ENCODE results near the gene ADAMTSL2.

The ADAMTSL2 gene

GRCh38 chr9:133612051-133612450 is 77.5 kb downstream of the ADAMTSL2 start:
- H3K27ac ChIP-seq (ENCODE audit: low read depth, low read length), result no peak overlapping the region
- no peaks in the 10 kb centered on the region for H3K36me3 ChIP-seq (ENCODE audit: control insufficient read depth, low read length)
- no peak overlapping the region for H3K4me2 ChIP-seq (ENCODE audit: low read length)
- no peaks in the 10 kb centered on the region for H3K9me3 ChIP-seq (ENCODE audit: control insufficient read depth, insufficient read depth, low read length)
- no peaks in the 10 kb centered on the region for H3K4me1 ChIP-seq (ENCODE audit: control insufficient read depth, low read length)
- H3K4me3 ChIP-seq (ENCODE audit: low read length), result no peak overlapping the region
- no peak for TF ChIP-seq CTCF (IDR thresholded peaks at IDR 0.05; ENCODE audit: low read depth, low read length, poor library complexity, severe bottlenecking)
- TF ChIP-seq EZH2phosphoT487 (IDR thresholded peaks at IDR 0.05; ENCODE audit: borderline replicate concordance, low read length), result no peak
- H3F3A ChIP-seq (ENCODE audit: control insufficient read depth, insufficient read depth), result no peaks in the 10 kb centered on the region
- no peaks in the 10 kb centered on the region for H3K79me2 ChIP-seq (ENCODE audit: control insufficient read depth, low read length)
- no peaks in the 10 kb centered on the region for H4K20me1 ChIP-seq (ENCODE audit: control insufficient read depth, insufficient read depth, low read depth, low read length)
- H3K27me3 ChIP-seq (ENCODE audit: control insufficient read depth, low read length), result peaks cover 40% of the 10 kb centered on the region
- H3K9me2 ChIP-seq (replicated peaks; ENCODE audit: control insufficient read depth, low read length), result no peaks in the 10 kb centered on the region

- no peaks in the 10 kb centered on the region for H3K9me2 ChIP-seq (replicated peaks; ENCODE audit: control insufficient read depth, low read length)
- H3K27ac ChIP-seq (ENCODE audit: low read depth, low read length), result no peak overlapping the region
- H3K9me3 ChIP-seq (ENCODE audit: control insufficient read depth, insufficient read depth, low read length), result no peaks in the 10 kb centered on the region
- TF ChIP-seq EZH2phosphoT487 (IDR thresholded peaks at IDR 0.05; ENCODE audit: borderline replicate concordance, low read length) (no peak), CTCF (IDR thresholded peaks at IDR 0.05; ENCODE audit: low read depth, low read length, poor library complexity, severe bottlenecking) (no peak)
- H3K36me3 ChIP-seq (ENCODE audit: control insufficient read depth, low read length), result no peaks in the 10 kb centered on the region
- no peak overlapping the region for H3K4me3 ChIP-seq (ENCODE audit: low read length)
- H3F3A ChIP-seq (ENCODE audit: control insufficient read depth, insufficient read depth), result no peaks in the 10 kb centered on the region
- H3K4me1 ChIP-seq (ENCODE audit: control insufficient read depth, low read length), result no peaks in the 10 kb centered on the region
- no peak overlapping the region for H3K4me2 ChIP-seq (ENCODE audit: low read length)
- H3K27me3 ChIP-seq (ENCODE audit: control insufficient read depth, low read length), result peaks cover 33% of the 10 kb centered on the region
- no peaks in the 10 kb centered on the region for H4K20me1 ChIP-seq (ENCODE audit: control insufficient read depth, insufficient read depth, low read depth, low read length)
- H3K79me2 ChIP-seq (ENCODE audit: control insufficient read depth, low read length), result no peaks in the 10 kb centered on the region
Measured at GRCh38 chr9:133612816-133613215, 78.3 kb downstream of the ADAMTSL2 start.

- no peaks in the 10 kb centered on the region for H3K9me2 ChIP-seq (replicated peaks; ENCODE audit: control insufficient read depth, low read length)
- no peak overlapping the region for H3K27ac ChIP-seq (ENCODE audit: low read depth, low read length)
- H3K4me2 ChIP-seq (ENCODE audit: low read length), result no peak overlapping the region
- no peaks in the 10 kb centered on the region for H3K79me2 ChIP-seq (ENCODE audit: control insufficient read depth, low read length)
- TF ChIP-seq CTCF (IDR thresholded peaks at IDR 0.05; ENCODE audit: low read depth, low read length, poor library complexity, severe bottlenecking), result no peak
- TF ChIP-seq EZH2phosphoT487 (IDR thresholded peaks at IDR 0.05; ENCODE audit: borderline replicate concordance, low read length), result no peak
- H3K9me3 ChIP-seq (ENCODE audit: control insufficient read depth, insufficient read depth, low read length), result no peaks in the 10 kb centered on the region
- H3K36me3 ChIP-seq (ENCODE audit: control insufficient read depth, low read length), result no peaks in the 10 kb centered on the region
- H3K4me1 ChIP-seq (ENCODE audit: control insufficient read depth, low read length), result no peaks in the 10 kb centered on the region
- peaks cover 32% of the 10 kb centered on the region for H3K27me3 ChIP-seq (ENCODE audit: control insufficient read depth, low read length)
- H4K20me1 ChIP-seq (ENCODE audit: control insufficient read depth, insufficient read depth, low read depth, low read length), result no peaks in the 10 kb centered on the region
- no peaks in the 10 kb centered on the region for H3F3A ChIP-seq (ENCODE audit: control insufficient read depth, insufficient read depth)
- H3K4me3 ChIP-seq (ENCODE audit: low read length), result no peak overlapping the region
Measured at GRCh38 chr9:133613432-133613831, 78.9 kb downstream of the ADAMTSL2 start.

GRCh38 chr9:133614056-133614455 is 79.6 kb downstream of the ADAMTSL2 start:
- Histone ChIP-seq H3K27ac (ENCODE audit: low read depth, low read length) (no peak overlapping the region), H3K4me2 (ENCODE audit: low read length) (no peak overlapping the region), H3K79me2 (ENCODE audit: control insufficient read depth, low read length) (no peaks in the 10 kb centered on the region), H4K20me1 (ENCODE audit: control insufficient read depth, insufficient read depth, low read depth, low read length) (no peaks in the 10 kb centered on the region), H3K27me3 (ENCODE audit: control insufficient read depth, low read length) (peaks cover 35% of the 10 kb centered on the region), H3F3A (ENCODE audit: control insufficient read depth, insufficient read depth) (no peaks in the 10 kb centered on the region), H3K36me3 (ENCODE audit: control insufficient read depth, low read length) (no peaks in the 10 kb centered on the region), H3K4me3 (ENCODE audit: low read length) (no peak overlapping the region), H3K9me2 (replicated peaks; ENCODE audit: control insufficient read depth, low read length) (no peaks in the 10 kb centered on the region), H3K4me1 (ENCODE audit: control insufficient read depth, low read length) (no peaks in the 10 kb centered on the region), H3K9me3 (ENCODE audit: control insufficient read depth, insufficient read depth, low read length) (no peaks in the 10 kb centered on the region)
- TF ChIP-seq CTCF (IDR thresholded peaks at IDR 0.05; ENCODE audit: low read depth, low read length, poor library complexity, severe bottlenecking) (no peak), EZH2phosphoT487 (IDR thresholded peaks at IDR 0.05; ENCODE audit: borderline replicate concordance, low read length) (no peak)

All from DOHH2 (cell line).